HuH-7.5 (cell line): Measurements from ENCODE around the gene CXCL8.
"Not testable (repeated sequence)": the region's sequence is repeated elsewhere in the genome, so short reads cannot be mapped to it uniquely, and the experiment has no call there.

Source experiments
- DNase-seq: peaks from one replicate; pipeline ENCODE4 v3.0.0; 2011; ENCODE audit warnings: low spot score

CXCL8 gene

GRCh38 chr4:73743795-73744194, 3.4 kb downstream of the CXCL8 start:
- DNase-seq: no peak

- no peak for DNase-seq
Measured at GRCh38 chr4:73744203-73744602, 3.8 kb downstream of the CXCL8 start.

DNA sequence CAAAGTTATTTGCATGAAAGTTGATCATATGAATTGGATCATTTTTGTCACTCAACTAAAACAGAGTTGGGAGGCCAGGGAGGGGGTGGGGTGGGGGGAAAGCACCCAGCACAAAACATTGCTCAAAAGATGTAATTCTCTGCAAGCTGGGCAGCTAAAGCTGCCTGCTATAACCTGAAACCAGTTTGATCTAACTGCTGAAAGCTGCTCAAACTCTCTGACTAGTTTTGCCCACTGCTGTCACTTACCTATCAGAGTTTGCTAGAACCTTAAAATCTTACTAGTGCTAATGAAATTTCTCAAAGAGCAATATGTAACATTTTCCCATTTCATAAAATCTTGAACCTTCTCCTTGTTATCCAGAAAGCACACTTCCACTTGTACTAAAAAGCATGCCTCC, 10.4 kb downstream of the CXCL8 start:
- no peak for DNase-seq

- no peak for DNase-seq
Measured at GRCh38 chr4:73751166-73751565, 10.8 kb downstream of the CXCL8 start.

DNA sequence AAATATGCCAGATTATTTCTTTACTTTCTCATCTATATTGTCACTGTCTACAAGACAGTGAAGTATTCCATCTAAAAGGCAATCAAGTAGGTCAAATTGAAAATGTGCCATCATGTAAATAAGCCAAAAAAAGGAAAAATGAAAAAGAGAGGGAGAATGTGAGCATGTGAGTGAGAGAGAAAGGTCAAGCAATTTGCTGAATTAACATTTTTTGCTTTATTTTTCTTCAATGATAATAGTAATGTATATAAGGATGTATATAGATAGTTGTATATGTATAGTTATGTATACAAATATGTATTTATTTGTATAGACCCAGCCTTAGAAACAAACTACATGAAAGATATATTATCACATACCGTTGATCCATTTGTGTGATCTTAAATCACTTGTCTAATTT, 11.5 kb downstream of the CXCL8 start:
- DNase-seq: no peak

GRCh38 chr4:73752424-73752823, 12.1 kb downstream of the CXCL8 start:
- DNase-seq: no peak

DNA sequence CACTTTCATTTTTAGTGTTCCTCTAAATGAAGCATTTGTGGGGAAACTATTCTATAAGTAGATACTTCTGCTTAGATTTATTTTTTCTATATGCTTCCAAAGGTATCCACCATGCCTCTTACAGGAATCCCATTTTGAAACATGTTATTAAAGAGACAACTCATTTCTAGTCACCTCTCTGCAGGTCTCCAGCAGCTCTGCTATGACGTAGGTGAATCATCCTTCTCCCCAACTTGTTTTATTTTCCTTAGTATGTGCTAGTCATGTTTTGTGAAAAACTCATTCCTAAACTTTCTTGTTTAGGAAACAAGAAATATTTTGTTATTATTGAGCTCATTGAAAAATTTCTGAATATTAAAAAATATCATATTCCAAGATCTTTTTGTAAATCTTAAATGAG, 12.8 kb downstream of the CXCL8 start:
- no peak for DNase-seq

DNA sequence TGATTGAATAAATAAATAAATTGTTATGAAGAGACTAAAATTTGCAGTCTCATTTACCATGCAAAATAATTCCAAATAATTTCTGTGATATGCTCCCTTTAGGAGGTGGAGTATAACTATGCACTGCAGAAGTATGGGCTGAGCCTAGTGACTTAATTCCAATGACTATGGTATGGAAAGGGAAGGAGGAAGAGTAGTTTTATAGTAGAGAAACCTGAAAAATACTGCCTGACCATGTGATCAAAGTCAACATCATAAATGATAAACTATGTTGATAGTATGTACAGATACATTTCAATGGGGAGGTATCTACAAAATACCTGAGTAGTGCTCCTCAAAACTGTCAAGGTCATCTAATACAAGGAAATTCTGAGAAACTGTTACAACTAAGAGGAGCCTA, 14.6 kb downstream of the CXCL8 start:
- DNase-seq: no peak

GRCh38 chr4:73759357-73759756, 19.0 kb downstream of the CXCL8 start:
- DNase-seq: no peak

- no peak for DNase-seq
Measured at GRCh38 chr4:73761856-73762255, 21.5 kb downstream of the CXCL8 start.

DNA sequence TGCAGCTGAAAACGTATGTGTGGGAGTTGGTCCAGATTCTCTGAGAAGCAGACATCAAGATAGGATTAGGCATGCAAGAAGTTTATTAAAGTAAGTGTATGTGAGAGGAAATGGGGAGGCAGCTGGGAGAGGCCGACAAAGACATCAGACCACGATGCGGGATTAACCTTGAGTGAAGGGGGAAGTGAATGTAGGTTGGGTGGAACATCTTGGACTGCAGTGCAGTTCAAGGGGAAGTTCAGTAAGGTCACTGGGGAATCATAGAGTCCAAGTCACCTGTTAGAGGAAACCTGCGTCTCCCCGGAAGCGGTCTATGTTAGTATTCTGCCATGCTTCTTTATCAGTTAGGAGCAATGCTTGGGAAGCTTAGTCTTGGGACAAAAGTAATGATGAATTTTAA, 22.0 kb downstream of the CXCL8 start:
- no peak for DNase-seq

DNA sequence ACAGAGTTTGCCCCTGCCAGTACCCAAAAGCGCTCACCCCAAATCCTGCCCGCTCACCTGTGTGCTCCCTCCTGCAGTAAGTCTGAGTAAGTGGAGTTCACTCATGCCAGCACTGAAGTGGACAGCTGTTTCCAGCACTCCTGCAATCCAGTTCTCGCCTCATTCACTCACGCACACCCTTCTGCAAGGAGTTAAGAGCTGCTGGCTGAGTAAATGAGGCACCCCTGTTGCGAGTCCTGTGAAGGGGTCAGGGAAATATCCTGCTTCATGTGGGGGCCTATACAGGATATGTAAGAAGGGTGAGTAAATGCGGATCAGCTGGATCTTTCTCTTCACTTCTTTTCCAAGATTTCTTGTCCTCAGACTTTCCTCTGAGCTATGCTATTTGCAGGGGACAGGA, 23.5 kb downstream of the CXCL8 start:
- no peak for DNase-seq

- DNase-seq: no peak
Measured at GRCh38 chr4:73764513-73764912, 24.1 kb downstream of the CXCL8 start.

- DNase-seq: no peak
Measured at GRCh38 chr4:73765296-73765695, 24.9 kb downstream of the CXCL8 start.

GRCh38 chr4:73770917-73771316, 30.5 kb downstream of the CXCL8 start:
- DNase-seq: no peak

DNA sequence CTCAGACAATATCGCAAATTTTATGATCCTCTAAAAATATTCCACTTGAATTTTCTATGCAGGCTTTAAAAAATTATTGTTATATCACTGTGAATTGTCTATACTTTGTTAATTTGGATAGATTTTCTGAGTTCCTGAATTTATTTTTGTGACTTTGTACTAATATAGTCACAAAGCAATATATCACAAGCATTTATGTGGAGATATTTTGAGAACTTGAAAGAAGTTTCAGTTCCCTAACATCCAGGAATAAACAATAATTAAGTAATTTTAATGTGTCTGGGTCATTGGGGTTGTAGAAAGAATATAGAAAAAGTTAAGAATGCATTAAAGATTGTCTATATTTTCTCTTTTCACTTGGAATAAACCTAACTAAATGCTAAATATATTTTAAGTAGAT, 32.0 kb downstream of the CXCL8 start:
- no peak for DNase-seq

DNA sequence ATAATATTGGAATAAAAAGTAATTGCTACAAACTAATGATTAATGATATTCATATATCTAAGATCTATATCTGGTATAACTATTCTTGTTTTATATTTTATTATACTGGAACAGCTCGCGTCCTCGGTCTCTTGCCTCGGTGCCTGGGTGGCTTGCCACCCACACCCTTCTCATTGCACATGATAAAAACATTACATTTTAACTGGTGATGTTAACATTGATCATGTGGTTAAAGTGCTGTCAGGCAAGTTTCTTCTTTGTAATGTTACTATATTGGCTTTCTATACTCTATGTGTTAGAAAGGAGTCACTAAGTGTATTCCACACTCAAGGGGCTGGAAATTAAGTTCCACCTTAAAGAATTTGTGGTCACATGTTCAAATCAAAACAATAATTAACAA, 34.0 kb downstream of the CXCL8 start:
- not testable (repeated sequence) for DNase-seq

- no peak for DNase-seq
Measured at GRCh38 chr4:73776321-73776729, 36.0 kb downstream of the CXCL8 start.

DNA sequence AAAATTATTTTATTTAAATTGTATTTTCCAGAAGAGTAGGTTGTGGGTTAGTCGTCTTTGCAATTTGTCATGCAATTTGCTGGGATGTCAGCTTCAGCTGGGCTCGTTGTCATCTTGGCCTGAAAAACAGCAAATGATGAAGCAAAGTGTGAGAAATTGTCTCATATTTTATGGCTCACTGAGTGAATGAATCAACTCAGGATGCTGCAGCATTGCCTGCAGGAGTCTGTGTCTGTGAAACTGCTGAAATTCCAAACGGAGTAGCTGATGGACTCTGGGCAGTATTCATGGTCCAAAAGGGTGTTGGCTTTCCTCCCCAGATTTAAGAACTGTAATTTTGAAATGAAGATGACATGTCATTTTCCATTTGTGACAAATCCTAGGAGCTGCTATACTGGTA, 37.2 kb downstream of the CXCL8 start:
- no peak for DNase-seq

DNA sequence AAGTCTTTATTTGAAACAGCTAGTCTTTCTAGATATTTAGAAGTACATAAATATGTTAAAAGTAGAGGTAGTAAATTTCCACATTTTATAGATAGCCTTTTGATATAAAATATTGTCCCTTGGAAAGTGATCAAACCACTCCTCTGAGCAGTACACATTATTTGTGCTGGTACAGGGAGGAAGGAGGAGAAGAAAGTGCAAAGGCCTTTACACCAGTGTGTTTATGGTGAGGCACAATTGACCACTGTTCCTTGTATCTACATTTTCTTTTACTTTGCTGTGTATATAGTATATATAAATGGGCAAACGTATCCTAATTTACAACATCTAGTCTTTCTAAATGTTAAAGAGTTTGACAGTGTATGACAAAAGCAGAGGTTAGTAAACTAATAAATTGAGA, 39.9 kb downstream of the CXCL8 start:
- DNase-seq: no peak

DNA sequence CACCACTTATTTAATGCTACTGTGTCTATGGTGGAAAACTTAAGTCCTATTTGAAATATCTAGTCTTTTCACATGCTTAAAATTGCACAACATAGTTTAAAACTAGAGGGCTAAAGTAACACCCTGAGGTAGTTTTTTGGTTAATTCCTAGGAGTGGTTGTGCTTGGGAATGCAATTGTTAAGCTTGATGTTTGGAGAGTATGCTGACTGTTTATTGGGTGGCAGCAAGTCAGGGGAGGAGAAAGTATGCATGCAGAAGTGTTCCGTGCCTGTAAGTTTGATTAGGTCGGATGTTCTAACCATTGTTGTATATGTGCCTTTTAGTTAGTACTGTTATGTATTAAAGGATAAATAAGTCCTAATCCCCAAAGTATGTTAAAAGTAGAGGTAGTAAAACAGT, 40.5 kb downstream of the CXCL8 start:
- DNase-seq: no peak

DNA sequence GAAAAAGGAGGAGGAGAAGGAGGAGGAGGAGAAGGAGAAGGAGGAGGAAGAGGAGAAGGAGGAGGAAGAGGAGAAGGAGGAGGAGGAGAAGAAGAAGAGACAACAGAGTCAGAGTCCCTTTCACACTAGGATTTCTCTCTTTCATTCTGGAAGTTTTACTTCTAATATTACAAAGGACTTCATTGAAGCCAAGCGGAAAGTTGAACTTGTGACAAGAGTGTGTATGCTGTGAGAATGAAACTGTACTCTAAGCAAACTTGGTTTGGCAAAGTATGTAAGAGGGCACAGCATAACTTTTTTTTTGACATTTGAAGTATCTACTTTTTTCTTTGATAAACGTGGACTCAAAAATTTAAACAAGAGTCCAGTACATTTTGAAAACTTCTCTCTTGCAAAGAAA, 48.0 kb downstream of the CXCL8 start:
- no peak for DNase-seq
